Activated CD8-positive, alpha-beta memory T cell treated with anti-CD3 and anti-CD28 coated beads, Interleukin-2, amount 50 U/mL, for 1 hour (primary cell): ENCODE results near the gene PIK3AP1.
"Not testable (repeated sequence)": the region's sequence is repeated elsewhere in the genome, so short reads cannot be mapped to it uniquely, and the experiment has no call there.

Experiments
- DNase-seq: peaks from one replicate; pipeline ENCODE4 v3.0.0-alpha.2; 2020; ENCODE audit errors: extremely low read depth

Gene PIK3AP1

GRCh38 chr10:96697438-96697837 lies 22.9 kb downstream of the PIK3AP1 start:
- DNase-seq = no peak

GRCh38 chr10:96696845-96697425 lies 23.4 kb downstream of the PIK3AP1 start:
- no peak for DNase-seq

GRCh38 chr10:96695975-96696634 lies 24.2 kb downstream of the PIK3AP1 start:
- DNase-seq = no peak

- no peak for DNase-seq
These were observed 24.9 kb downstream of the PIK3AP1 start for GRCh38 chr10:96695366-96695765.

- DNase-seq = no peak
These were observed 26.9 kb downstream of the PIK3AP1 start for GRCh38 chr10:96693431-96693830.

GRCh38 chr10:96692427-96692826 lies 27.9 kb downstream of the PIK3AP1 start:
- DNase-seq = no peak

GRCh38 chr10:96691761-96692160 lies 28.6 kb downstream of the PIK3AP1 start:
- DNase-seq = no peak

GRCh38 chr10:96690755-96691730 lies 29.3 kb downstream of the PIK3AP1 start:
- no peak for DNase-seq

- no peak for DNase-seq
These were observed 31.5 kb downstream of the PIK3AP1 start for GRCh38 chr10:96688789-96689188.

- DNase-seq = no peak
These were observed 32.8 kb downstream of the PIK3AP1 start for GRCh38 chr10:96687317-96688012.

- DNase-seq = no peak
These were observed 33.8 kb downstream of the PIK3AP1 start for GRCh38 chr10:96686514-96686913.

GRCh38 chr10:96685306-96685705 lies 35.0 kb downstream of the PIK3AP1 start:
- DNase-seq = no peak

GRCh38 chr10:96684826-96685225 lies 35.5 kb downstream of the PIK3AP1 start:
- DNase-seq = no peak

GRCh38 chr10:96683710-96684109 lies 36.6 kb downstream of the PIK3AP1 start:
- no peak for DNase-seq

GRCh38 chr10:96683065-96683464 lies 37.2 kb downstream of the PIK3AP1 start:
- no peak for DNase-seq

GRCh38 chr10:96681524-96681923 lies 38.8 kb downstream of the PIK3AP1 start:
- DNase-seq = no peak

- DNase-seq = not testable (repeated sequence)
These were observed 39.9 kb downstream of the PIK3AP1 start for GRCh38 chr10:96680463-96680862.

- DNase-seq = no peak
These were observed 41.6 kb downstream of the PIK3AP1 start for GRCh38 chr10:96678725-96679124.

- no peak for DNase-seq
These were observed 43.8 kb downstream of the PIK3AP1 start for GRCh38 chr10:96676272-96677112.

GRCh38 chr10:96675846-96676245 lies 44.5 kb downstream of the PIK3AP1 start:
- DNase-seq = no peak
